Measurements from ENCODE around the gene CDRT15.
"Not testable (repeated sequence)": the region's sequence is repeated elsewhere in the genome, so short reads cannot be mapped to it uniquely, and the experiment has no call there.

CDRT15 gene

DNA sequence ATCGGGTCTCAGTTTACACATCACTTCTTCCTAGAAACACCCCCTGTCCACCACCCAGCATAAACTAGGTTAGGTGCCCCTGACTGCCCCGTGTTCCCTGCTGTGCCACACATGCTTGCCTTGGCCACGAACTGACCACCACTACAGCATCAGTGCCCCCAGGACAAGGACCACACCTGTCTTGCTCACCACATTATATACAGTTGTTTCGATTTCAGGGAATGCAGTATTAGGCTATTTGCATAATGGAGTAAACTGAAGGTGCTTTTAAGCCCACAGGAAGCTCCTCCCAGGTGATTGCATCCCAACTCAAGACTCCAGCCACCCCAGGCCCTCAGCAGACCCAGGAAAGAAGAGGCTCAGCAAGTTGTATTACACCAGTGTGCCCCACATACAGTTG is 50.2 kb downstream of the CDRT15 start:
- not testable (repeated sequence) for H3K9ac ChIP-seq (ENCODE audit: low read depth, low read length, poor library complexity); H3K4me1 ChIP-seq (ENCODE audit: control insufficient read depth in 2 of 2, insufficient read depth in 1 of 2, low read depth in 1 of 2, low read length in 2 of 2); H4K8ac ChIP-seq (ENCODE audit: low read depth, low read length); H3K36me3 ChIP-seq (replicated peaks in 1 of 2; ENCODE audit: control insufficient read depth in 2 of 2, insufficient read depth in 2 of 2, low read length in 2 of 2); H3K27ac ChIP-seq (replicated peaks; ENCODE audit: low read length); H4K91ac ChIP-seq (ENCODE audit: low read depth, low read length, poor library complexity); H2BK12ac ChIP-seq (ENCODE audit: low read length); H3K4ac ChIP-seq (ENCODE audit: low read length); H3K4me2 ChIP-seq (ENCODE audit: insufficient read depth, low read length, poor library complexity, severe bottlenecking); H3K4me3 ChIP-seq (ENCODE audit: low read length in 2 of 2); H3K14ac ChIP-seq (ENCODE audit: low read length); H3K27me3 ChIP-seq (ENCODE audit: control insufficient read depth in 3 of 3, insufficient read depth in 3 of 3, low read depth in 1 of 3, low read length in 3 of 3); H3K9me3 ChIP-seq (replicated peaks in 1 of 2; ENCODE audit: control insufficient read depth in 2 of 2, insufficient read depth in 1 of 2, low read depth in 1 of 2, low read length in 2 of 2); DNase-seq (ENCODE audit: low spot score); H2BK120ac ChIP-seq (ENCODE audit: low read depth, low read length); H2BK5ac ChIP-seq (ENCODE audit: low read length); H2AK5ac ChIP-seq (ENCODE audit: low read depth, low read length); H3K79me1 ChIP-seq (ENCODE audit: low read depth, low read length); H3K18ac ChIP-seq (ENCODE audit: low read length); H2BK15ac ChIP-seq (ENCODE audit: low read length); H2AFZ ChIP-seq (ENCODE audit: low read length); H3K23ac ChIP-seq (ENCODE audit: low read depth, low read length, poor library complexity)
- WGBS, 2 donors (ENCODE audit: extremely low coverage in 2 of 2, insufficient read length in 2 of 2, insufficient replicate concordance in 1 of 2) = no CpG with 5 or more reads among the region's 4 CpGs

All from neuronal stem cell (in vitro differentiated cells).